Measurements from ENCODE around the gene DLX1.

DNA sequence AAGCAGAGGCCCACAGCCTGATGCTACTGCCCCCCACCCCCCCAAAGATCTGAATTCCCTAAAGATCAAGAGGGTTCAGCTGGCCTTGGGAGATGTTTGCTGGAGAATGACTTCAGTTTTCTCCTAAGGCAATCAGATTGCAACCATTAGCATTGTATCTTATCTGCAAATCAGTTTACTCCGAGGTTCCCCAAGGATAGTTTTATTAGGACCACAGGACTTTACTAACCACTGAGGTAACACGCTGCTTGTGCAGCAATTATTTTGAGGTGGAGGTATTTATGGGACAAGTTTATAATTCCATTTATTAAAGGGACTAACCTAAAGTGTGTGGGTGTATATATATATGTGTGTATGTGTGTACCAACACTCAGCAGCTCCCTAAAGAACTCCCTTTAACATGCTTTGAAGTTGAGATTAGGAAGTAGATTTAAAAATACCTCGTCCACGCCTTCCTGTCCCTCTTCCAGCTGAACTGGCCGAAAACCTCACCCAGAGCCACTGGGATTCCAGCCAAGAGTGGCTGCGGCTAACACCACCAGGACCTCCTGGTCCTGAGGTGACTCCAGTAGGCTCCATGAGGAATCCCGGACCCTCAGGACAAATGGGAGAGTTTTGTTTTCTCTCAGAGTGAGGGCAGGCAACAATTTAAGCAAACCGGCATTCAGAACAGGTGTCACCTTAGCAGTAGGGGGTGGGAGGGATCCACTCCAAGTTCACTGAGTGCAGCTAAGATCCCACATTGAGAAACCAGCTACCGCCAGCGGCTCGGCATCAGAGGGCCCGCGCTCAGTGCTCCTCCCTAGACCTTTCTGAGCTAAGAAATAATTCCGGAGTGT lies 3.0 kb upstream of the DLX1 start:
- no peak for TF ChIP-seq CTCF (IDR thresholded peaks at IDR 0.05)
- no peak for TF ChIP-seq POLR2A (IDR thresholded peaks at IDR 0.05)

Data from heart left ventricle (tissue), 13 donors.